ENCODE results near the gene PDGFA. TPM values are rescaled to one million over a fixed set of nuclear protein-coding genes. Genes with fewer than 3 reads are reported as not detected.

Gene PDGFA
- total RNA-seq, 1 donor from 2014 or later: 94.8 TPM

GRCh38 chr7:491292-491957 is 28.2 kb downstream of the PDGFA start:
- DNase-seq (ENCODE audit: low read depth in 2 of 2): no peak

- DNase-seq (ENCODE audit: low read depth in 2 of 2): no peak
These were observed 29.0 kb downstream of the PDGFA start for GRCh38 chr7:490461-491291.

- no peak for DNase-seq (ENCODE audit: low read depth in 2 of 2)
These were observed 29.8 kb downstream of the PDGFA start for GRCh38 chr7:489876-490275.

- no peak for DNase-seq (ENCODE audit: low read depth in 2 of 2)
These were observed 33.4 kb downstream of the PDGFA start for GRCh38 chr7:486216-486743.

- DNase-seq (ENCODE audit: low read depth in 2 of 2): peak in 1 of 2 donors; percentile 53
These were observed 34.2 kb downstream of the PDGFA start for GRCh38 chr7:485188-486081.

GRCh38 chr7:484356-485101 is 35.1 kb downstream of the PDGFA start:
- DNase-seq (ENCODE audit: low read depth in 2 of 2): no peak

- no peak for DNase-seq (ENCODE audit: low read depth in 2 of 2)
These were observed 35.8 kb downstream of the PDGFA start for GRCh38 chr7:483656-484355.

GRCh38 chr7:482521-483083 is 37.0 kb downstream of the PDGFA start:
- no peak for DNase-seq (ENCODE audit: low read depth in 2 of 2)

- DNase-seq (ENCODE audit: low read depth in 2 of 2): no peak
These were observed 38.3 kb downstream of the PDGFA start for GRCh38 chr7:481219-481930.

- no peak for DNase-seq (ENCODE audit: low read depth in 2 of 2)
These were observed 39.0 kb downstream of the PDGFA start for GRCh38 chr7:480531-481218.

GRCh38 chr7:479948-480499 is 39.6 kb downstream of the PDGFA start:
- no peak for DNase-seq (ENCODE audit: low read depth in 2 of 2)

- DNase-seq (ENCODE audit: low read depth in 2 of 2): no peak
These were observed 40.3 kb downstream of the PDGFA start for GRCh38 chr7:479115-479947.

- DNase-seq (ENCODE audit: low read depth in 2 of 2): no peak
These were observed 41.9 kb downstream of the PDGFA start for GRCh38 chr7:477626-478220.

GRCh38 chr7:476736-477360 is 42.8 kb downstream of the PDGFA start:
- no peak for DNase-seq (ENCODE audit: low read depth in 2 of 2)

- no peak for DNase-seq (ENCODE audit: low read depth in 2 of 2)
These were observed 43.6 kb downstream of the PDGFA start for GRCh38 chr7:475951-476441.

GRCh38 chr7:475425-475728 is 44.3 kb downstream of the PDGFA start:
- no peak for DNase-seq (ENCODE audit: low read depth in 2 of 2)

Measured in lung microvascular endothelial cell (primary cell).